HL-60 (cell line): ENCODE measurements around the gene DXO.

Source experiments
- CTCF ChIP-seq: IDR thresholded peaks from one replicate; pipeline ENCODE4 v1.5.1; 2011; ENCODE audit warnings: low read length, control low read depth, inconsistent platforms; ENCODE audit not compliant: insufficient read depth
- POLR2AphosphoS5 ChIP-seq: IDR thresholded peaks from 2 replicates; pipeline ENCODE4 v1.6.1; 2012; ENCODE audit warnings: low read depth
- REST ChIP-seq: IDR thresholded peaks from 2 replicates; pipeline ENCODE4 v1.6.1; 2012; ENCODE audit warnings: low read depth; ENCODE audit not compliant: insufficient replicate concordance

GRCh38 chr6:31979238-31979898 is 7.4 kb upstream of the DXO start:
- TF ChIP-seq REST = no peak
- TF ChIP-seq CTCF = no peak
- TF ChIP-seq POLR2AphosphoS5 = no peak
